ENCODE measurements around the gene MRPL27.
A peak's percentile ranks its signal among the peaks of the same experiment; 100 is the strongest.
"Not testable (repeated sequence)": the region's sequence is repeated elsewhere in the genome, so short reads cannot be mapped to it uniquely, and the experiment has no call there.

MRPL27 gene

GRCh38 chr17:50372758-50373556 lies at the start of gene MRPL27, which contains the start of gene EME1:
Gene MRPL27 (minus strand): TSS chr17:50373184. CDS start chr17:50373170, 14 bp downstream.
Gene EME1 (plus strand): TSS chr17:50373229. CDS start chr17:50375209, 1,980 bp downstream.
- peak; percentile 64 for DNase-seq (ENCODE audit: low read depth, low spot score)

- DNase-seq (ENCODE audit: low read depth, low spot score): no peak
Measured at GRCh38 chr17:50422738-50423137, 49.8 kb upstream of the MRPL27 start.

GRCh38 chr17:50421308-50422051 lies 48.5 kb upstream of the MRPL27 start:
- no peak for DNase-seq (ENCODE audit: low read depth, low spot score)

GRCh38 chr17:50420419-50421112 lies 47.6 kb upstream of the MRPL27 start:
- no peak for DNase-seq (ENCODE audit: low read depth, low spot score)

GRCh38 chr17:50419577-50419976 lies 46.6 kb upstream of the MRPL27 start:
- not testable (repeated sequence) for DNase-seq (ENCODE audit: low read depth, low spot score)

- DNase-seq (ENCODE audit: low read depth, low spot score): no peak
Measured at GRCh38 chr17:50414808-50415207, 41.8 kb upstream of the MRPL27 start.

- DNase-seq (ENCODE audit: low read depth, low spot score): no peak
Measured at GRCh38 chr17:50412188-50412732, 39.3 kb upstream of the MRPL27 start.

GRCh38 chr17:50407921-50408320 lies 34.9 kb upstream of the MRPL27 start:
- DNase-seq (ENCODE audit: low read depth, low spot score): no peak

- DNase-seq (ENCODE audit: low read depth, low spot score): no peak
Measured at GRCh38 chr17:50406578-50406977, 33.6 kb upstream of the MRPL27 start.

GRCh38 chr17:50405351-50405750 lies 32.4 kb upstream of the MRPL27 start:
- DNase-seq (ENCODE audit: low read depth, low spot score): not testable (repeated sequence)

- DNase-seq (ENCODE audit: low read depth, low spot score): not testable (repeated sequence)
Measured at GRCh38 chr17:50399591-50399990, 26.6 kb upstream of the MRPL27 start.

GRCh38 chr17:50398672-50399071 lies 25.7 kb upstream of the MRPL27 start:
- not testable (repeated sequence) for DNase-seq (ENCODE audit: low read depth, low spot score)

GRCh38 chr17:50397919-50398285 lies 24.9 kb upstream of the MRPL27 start:
- DNase-seq (ENCODE audit: low read depth, low spot score): no peak

- DNase-seq (ENCODE audit: low read depth, low spot score): peak; percentile 86
Measured at GRCh38 chr17:50397111-50397918, 24.3 kb upstream of the MRPL27 start, which contains the start of gene LRRC59. Gene LRRC59 (minus strand): TSS chr17:50397523. CDS start chr17:50397317, 206 bp downstream.

GRCh38 chr17:50396261-50397110 lies 23.5 kb upstream of the MRPL27 start:
- no peak for DNase-seq (ENCODE audit: low read depth, low spot score)

GRCh38 chr17:50394711-50395110 lies 21.7 kb upstream of the MRPL27 start:
- no peak for DNase-seq (ENCODE audit: low read depth, low spot score)

- DNase-seq (ENCODE audit: low read depth, low spot score): no peak
Measured at GRCh38 chr17:50393700-50394099, 20.7 kb upstream of the MRPL27 start.

GRCh38 chr17:50392621-50393020 lies 19.6 kb upstream of the MRPL27 start:
- DNase-seq (ENCODE audit: low read depth, low spot score): no peak

GRCh38 chr17:50389534-50389933 lies 16.6 kb upstream of the MRPL27 start:
- no peak for DNase-seq (ENCODE audit: low read depth, low spot score)

GRCh38 chr17:50388728-50389127 lies 15.7 kb upstream of the MRPL27 start:
- DNase-seq (ENCODE audit: low read depth, low spot score): no peak
